ENCODE results near the gene CDC26.
"Not testable (repeated sequence)": the region's sequence is repeated elsewhere in the genome, so short reads cannot be mapped to it uniquely, and the experiment has no call there.

The CDC26 gene

DNA sequence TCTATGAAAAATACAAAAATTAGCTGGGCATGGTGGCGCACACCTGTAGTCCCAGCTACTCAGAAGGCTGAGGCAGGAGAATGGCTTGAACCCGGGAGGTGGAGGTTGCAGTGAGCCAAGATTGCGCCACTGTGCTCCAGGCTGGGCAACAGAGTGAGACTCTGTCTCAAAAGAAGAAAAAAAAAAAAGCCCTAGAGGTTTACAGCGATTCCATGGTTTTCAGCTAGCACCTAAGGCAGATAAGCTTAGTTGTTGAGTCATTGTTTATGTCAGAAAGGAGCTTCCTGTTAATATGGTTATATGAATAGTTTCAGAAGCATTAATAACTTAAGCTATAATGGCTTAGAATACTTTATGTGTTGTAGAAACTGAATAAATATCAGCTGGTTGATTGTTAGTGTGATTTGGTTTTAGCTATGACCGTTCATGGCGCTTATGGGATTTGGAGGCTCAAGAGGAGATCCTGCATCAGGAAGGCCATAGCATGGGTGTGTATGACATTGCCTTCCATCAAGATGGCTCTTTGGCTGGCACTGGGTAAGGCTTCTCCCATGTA, 14.8 kb upstream of the CDC26 start:
- no peak for DNase-seq

DNA sequence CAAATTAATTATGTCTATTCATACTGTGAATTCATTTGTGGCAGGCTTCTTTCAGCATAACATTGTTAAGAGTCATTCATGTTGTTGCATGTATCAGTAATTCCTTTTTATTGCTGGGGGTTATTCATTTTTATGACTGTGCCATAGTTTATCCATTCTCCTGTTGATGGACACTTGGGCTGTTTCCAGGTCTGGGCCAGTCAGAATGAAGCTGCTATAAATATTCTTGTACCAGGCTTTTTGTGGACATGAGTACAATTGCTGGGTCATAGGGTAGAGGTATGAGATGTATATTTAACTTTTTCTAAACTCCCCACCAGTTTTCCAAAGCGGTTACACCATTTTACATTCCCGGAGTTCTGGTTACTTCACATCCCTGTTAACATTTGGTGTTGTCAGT, 13.7 kb upstream of the CDC26 start:
- DNase-seq: no peak

DNA sequence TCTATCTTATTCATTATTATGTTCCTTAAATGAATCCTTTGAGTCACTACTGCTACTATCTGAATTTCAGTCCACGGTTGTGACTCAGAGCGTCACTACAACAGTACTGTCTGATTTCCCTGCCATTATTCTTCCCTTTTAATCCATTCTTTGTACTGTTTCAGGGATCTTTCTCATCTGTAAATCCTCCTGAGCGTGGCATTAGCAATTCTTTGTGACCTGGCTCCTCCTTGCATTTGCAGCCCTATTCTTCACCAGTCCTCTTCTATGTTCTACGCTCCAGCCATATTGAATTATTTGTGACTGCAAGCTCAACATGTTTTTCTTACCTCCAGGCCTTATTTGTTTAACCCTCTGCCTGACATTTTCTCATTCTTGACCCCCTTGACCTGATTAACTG, 6.0 kb upstream of the CDC26 start:
- DNase-seq: no peak

DNA sequence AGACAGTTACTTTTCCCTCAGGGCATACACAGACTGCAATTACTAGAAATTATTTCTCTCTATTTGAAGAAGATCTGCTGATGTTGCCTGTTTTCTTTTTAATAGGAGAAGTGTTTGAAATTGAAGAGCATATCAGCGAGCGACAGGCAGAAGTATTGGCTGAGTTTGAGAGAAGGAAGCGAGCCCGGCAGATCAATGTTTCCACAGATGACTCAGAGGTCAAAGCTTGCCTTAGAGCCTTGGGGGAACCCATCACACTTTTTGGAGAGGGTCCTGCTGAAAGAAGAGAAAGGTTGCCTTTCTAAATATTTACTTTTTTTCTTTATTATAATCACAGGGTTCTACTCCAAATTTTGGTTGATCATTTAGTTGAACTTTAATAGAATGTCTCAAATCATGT, 3.5 kb upstream of the CDC26 start:
- no peak for DNase-seq

DNA sequence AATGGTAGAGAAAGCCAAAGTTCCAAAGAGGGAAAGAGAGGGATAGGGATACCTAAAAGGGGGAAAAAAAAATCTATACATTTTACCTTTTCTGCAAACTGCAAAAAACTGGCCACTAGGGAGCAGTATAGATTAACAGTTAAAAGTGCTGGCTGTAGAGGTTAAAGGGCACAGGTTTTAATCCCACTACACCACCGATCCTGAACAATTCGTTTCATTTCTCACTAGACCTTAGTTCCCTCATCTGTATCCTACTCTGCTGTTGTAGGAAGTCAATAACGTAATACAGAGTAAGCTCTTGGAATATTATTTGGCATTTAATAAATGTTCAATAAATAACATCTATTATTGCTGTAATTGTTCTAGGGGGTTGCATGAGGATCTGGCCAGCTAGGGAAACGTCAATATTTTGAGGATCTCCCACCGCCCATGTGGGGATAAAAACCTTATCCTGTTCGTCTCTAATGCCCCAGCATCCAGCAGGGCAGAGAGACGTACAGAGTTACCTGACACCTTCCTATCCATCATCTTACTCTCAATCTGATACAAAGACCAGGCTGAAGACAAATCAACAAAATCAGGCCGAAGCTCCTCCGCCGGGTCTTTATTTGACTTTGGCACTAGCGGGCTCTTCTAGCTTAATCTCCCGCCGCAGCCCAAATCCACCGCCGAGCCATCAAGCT, 757 bp downstream of the CDC26 start:
- DNase-seq: peak; percentile 70

DNA sequence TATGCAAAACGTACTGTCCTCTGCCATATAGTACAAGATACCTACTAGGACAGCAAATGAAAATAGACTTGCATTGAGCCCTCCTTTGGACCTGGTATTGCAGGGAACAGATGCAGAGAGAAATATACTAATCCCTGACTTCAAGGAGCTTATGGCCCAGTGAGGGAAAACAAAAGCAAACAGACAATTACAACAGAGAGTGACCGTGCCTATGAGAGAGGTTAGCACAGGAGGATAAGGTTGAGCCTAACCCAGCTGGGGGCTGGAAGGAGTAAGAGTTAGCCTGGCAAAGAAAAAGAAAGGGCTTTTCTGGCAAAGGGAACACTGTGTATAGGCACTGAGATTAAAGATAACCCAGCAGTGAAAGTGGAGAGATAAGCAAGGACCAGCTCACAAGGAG, 5.5 kb downstream of the CDC26 start:
- no peak for DNase-seq

DNA sequence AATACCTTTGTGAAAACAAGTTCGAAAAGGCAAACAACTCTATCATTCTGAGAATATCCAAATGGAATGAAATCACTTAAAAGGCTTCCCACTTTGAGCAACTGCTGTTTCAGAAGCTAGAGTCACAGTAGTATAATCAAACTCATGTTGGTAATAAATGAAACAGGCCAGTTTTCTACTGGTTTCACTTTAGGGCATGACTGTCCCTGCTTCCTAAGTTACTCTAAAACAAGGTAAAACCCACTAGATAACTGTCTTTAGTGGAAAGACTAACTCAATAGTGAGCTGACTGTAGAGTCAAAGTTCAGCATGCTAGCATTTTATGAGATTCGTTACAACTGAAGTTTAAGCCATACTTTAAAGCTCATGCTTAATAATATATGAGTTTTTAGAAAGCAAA, 6.0 kb downstream of the CDC26 start:
- no peak for DNase-seq

DNA sequence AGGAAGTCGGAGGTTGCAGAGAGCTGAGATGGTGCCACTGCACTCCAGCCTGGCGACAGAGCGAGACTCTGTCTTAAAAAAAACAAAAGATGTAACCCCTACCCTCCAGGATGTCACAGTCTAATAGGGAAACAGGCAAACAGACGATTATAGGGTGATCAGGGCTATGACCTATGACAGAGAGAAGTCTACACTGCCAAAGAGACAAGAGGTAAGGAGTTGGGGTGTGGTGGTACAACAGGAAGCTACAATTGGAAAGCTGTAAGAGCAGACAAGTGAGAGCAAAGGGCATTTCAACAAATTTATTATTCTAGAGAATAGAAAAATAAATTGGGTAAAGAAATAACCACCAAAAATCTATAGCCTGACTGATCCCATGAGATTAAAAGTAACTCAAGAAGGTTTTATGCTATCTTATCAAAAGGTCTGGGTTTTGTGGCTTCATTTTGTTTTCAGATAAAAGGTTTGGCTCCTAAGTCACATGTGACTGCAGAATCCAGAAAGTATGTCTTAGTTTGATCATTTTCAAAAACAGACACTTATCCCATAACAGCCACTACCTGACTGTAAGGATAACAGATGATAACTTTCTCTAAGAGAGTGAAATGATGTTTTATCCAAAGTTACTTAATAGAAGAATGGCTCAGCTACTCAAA, 7.3 kb downstream of the CDC26 start:
- no peak for DNase-seq

DNA sequence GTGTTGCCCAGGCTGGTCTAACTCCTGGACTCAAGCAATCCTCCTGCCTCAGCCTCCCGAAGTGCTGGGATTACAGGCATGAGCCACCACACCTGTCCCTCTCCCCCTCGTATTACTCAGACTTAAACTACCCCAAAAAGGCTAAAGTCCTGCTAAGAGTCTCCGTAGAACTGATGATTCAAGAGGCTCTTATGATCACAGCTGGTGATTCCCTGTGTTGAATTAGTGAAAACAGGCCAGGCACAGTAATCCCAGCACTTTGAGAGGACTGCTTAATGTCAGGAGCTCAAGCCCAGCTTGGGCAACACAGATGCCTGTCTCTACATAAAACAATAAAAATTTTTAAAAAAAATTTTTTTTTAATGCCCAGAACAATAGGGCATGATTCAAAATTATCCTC, 9.2 kb downstream of the CDC26 start:
- DNase-seq: no peak

DNA sequence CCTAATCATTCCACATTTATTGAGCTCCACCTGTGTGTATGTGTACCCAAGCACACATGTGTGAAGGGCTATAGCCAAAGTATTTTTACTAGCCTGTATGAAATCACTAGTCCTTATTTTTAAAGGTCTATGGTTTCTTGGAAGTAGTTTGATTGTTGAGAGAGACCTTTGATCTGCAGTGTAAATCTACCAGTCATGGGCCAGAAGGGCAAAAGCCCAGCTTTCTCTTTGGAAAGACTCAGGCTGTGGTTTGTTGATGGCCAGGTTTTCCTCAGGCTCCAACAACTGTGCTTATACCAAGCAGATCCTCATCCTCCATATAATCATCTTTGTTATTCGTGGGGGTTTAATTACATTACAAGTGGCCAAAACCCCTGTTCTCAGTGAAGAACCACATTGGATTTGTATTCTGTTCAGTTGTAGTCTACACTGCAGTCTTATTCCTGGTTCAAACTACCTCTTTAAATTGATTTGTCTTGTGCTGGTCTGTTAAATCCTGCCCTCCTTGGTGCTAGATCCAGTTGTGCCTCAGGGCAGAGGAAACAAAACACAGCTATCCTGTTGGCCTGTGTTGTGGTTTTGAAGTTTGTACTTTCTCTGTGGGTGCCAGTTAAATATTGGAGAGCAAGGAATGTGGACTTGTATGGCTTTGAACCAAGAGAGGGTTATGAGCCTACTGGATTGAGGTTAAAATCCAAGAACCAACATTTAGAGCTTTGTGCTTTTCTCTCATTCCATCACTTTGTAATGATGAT, 13.3 kb downstream of the CDC26 start:
- DNase-seq: no peak

DNA sequence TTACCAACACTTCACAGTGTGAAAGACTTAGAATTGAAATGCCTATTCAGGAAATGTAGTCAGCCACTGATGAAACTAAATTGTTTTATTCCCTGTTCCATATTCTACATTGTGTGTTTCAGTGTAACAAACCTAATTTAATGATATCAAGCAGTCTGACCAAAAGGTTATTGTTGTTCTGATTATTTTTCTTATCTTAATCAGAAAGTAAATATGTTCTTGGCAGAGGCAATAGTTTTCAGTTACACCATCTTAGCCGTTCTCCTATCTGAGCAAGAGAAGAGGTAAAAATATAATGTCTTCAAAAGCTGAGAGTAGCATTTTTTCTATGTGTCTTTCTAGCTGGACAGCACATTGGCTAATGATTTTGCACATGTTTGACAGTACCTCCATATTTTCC, 17.1 kb downstream of the CDC26 start:
- no peak for DNase-seq

DNA sequence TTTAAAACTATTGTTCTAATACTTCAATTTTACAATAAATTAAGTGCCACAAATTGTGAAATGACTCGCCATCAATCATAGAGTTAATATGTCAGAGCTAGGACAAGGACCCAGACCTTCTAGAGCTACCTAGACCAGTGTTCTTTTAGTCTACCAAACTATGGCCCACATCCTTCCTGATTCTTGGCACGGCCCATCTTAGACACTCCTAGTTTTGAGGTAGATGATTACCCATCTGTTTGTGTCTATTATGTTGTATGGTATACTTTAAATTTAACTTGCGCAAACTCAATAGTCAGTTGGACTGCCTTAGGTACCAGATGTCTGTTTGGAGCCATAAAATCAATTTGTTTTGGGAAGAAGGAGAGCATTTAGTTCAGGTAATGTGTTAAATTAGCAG, 17.5 kb downstream of the CDC26 start:
- no peak for DNase-seq

DNA sequence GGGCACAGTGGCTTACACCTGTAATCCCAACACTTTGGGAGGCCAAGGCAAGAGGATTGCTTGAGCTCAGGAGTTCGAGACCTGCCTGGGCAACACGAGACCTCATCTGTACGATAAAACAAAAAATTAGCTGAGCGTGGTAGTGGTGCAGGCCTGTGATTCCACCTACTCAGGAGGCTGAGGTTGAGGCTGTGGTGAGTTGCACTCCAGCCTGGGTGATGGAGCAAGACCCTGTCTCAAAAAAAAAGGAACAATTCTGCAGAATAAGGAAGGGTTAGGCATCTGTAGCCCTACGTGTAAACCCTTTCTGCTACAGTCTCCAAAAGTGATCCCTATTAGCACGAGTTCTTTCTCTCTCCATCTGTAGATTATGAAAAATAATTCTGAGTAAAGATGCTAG, 19.9 kb downstream of the CDC26 start:
- no peak for DNase-seq

DNA sequence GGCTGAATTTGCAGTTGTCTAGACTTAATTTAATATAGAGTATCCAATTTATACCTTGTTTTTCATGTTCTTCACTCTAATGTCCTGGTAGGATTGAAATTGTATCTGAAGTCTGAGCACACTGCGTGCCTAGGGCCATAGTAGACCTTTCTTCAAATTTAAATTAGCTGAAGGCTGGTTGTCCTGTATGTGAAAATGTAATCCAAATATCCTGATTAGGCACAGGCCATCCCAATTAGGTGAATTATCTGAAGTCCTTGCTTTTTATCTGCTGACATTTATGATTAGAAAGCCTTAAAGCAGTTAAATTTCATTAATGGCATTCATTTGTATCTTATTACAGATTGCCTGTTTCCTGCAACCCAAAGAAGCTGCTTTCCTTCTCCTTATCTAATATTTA, 20.4 kb downstream of the CDC26 start:
- DNase-seq: no peak

DNA sequence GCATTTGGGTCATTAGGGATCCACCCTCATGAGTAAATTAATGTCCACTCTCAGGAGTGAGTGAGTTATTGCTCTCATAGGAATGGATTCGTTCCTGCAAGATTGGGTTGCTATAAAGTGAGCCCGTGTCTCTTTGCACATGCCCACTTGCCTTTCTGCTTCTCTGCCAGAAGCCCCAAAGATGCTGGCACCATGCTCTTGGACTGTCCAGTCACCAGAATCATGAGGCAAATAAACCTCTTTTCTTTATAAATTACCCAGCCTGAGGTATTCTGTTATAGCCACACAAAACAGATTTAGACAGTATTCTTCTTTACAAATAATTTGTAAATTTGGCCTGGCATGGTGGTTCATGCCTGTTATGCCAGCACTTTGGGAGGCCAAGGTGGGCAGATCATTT, 24.6 kb downstream of the CDC26 start:
- no peak for DNase-seq

DNA sequence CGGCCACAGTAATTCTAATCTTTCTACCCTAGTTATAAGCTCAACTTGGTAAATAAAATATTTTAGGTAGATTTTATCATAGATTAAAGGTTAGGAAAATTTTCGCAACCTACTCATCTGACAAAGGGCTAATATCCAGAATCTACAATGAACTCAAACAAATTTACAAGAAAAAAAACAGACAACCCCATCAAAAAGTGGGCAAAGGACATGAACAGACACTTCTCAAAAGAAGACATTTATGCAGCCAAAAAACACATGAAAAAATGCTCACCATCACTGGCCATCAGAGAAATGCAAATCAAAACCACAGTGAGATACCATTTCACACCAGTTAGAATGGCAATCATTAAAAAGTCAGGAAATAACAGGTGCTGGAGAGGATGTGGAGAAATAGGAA, 25.7 kb downstream of the CDC26 start:
- not testable (repeated sequence) for DNase-seq

DNA sequence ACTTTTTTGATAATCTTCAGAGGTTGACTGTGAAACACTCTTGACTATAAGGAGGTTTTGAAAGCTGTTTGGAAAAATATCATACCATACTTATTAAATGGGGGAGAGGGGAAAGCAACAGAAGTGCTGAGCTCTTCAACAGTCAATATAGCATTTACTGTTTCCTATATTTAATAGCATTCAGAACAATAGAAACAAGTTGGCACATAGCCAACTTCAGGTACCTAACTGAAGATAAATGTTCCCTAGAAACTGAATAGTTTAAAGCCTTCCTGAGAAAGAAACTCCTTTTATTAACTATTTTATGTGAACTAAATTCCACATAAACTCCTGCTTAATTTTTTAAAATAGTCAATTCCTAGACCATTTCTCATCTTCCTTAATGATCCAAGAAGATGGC, 27.7 kb downstream of the CDC26 start:
- no peak for DNase-seq

DNA sequence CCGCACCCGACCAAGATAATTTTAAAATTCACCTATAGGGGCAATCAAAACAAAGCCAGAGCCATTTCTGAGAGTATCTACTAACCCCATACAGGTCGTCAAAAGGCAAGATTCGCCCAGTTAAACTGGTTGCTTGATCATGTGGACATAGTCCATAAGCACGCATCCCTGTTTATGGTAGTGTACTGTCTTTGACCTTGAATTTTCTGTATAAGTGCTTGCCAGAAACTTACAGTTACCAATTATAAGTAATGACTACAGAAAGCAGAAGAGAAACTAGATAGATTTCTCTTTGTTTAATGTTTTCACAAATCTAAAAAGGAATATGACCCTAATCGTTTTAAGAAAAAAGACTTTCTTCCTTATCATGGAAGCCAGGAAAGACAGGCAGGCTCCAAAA, 28.4 kb downstream of the CDC26 start:
- no peak for DNase-seq

DNA sequence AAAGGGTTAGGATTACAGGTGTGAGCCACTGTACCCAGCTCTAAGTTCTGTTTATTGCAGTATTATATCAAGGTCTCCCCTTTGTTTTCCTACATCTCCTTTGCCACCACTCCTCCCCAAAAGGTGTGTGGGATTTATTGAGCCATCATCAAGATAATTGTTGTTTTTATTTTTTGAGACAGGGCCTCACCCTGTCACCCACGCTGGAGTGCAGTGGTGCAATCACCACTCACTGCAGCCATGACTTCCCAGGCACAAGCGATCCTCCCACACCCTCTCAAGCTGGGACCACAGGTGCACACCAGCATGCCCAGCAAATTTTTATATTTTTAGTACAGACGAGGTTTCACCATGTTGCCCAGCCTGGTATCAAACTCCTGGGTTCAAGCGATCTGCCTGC, 29.5 kb downstream of the CDC26 start:
- DNase-seq: no peak

DNA sequence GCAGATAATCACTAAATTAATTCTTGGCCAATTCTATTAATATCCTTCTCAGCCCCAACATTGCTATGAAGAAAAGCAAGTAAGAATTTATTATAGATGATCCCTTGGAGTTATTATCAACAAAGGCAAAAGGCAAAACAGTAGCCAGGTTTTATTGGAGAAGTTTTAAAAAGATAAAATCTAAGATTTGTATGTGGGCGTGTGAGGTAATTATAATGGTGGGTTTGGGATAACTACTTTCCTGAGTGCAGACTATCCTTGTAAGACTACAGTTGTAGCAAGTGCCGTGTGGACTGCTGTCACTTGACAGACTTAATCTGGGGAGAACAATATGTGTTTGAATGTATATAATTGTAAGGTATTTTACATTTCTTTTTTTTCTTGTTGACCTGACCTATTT, 30.8 kb downstream of the CDC26 start:
- no peak for DNase-seq

DNA sequence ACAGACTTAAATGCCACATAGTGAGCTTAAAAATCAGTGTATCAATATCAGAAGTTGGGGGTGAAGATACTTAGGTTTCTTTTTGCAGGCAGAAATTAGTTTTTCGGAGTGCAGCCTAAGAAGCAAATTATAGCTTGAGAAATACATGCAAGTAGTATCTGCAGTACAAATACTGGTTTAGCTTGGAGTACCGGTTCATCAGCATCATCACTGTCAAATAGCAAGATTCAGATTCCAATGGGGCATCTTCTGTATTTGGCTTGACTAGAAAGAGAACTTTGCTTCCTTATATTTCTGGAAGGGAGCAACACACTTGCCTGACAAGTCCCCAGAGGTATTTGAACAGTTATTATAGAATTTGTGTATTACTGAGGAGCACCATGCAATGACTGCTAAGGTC, 34.2 kb downstream of the CDC26 start:
- no peak for DNase-seq

DNA sequence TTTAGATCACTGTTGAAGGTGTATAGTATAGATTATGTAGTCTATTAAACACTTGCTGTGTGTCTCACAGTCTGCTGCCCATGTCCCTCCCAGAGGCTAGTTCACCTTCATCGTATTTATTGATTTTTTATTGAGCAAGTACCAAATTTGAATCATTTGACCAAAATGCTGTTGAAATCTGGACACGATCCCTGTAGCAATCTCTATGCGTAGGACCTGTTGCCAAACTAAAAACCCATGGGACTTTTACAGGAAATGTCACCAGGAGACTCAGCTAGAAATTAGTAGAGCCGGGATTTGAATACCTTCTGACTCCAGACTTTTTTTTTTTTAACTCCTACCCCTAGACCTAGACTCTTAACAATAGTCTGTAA, 36.5 kb downstream of the CDC26 start:
- DNase-seq: no peak

DNA sequence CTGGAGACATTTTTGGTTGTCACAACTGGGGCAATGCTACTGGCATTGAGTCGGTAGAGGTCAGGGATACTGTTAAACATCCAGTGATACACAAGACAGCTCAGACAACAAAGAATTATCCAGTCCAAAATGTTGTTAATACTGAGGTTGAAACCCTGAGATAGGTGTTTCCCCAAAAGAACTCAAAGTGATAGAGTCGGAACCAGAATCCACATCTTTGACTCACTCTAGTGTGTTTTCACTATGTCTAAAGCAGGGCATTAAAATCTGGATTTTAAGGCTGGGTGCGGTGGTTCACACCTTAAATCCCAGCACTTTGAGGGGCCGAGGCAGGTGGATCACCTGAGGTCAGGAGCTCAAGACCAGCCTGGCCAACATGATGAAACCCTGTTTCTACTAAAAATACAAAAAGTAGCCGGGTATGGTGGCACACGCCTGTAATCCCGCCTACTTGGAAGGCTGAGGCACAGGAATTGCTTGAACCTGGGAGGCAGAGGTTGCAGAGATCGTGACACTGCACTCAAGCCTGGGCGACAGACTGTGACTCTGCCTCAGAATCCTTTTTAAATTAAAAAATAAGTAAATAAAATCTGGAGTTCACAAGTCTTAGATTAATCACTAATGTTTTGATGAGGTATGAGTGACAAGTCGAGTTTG, 37.0 kb downstream of the CDC26 start:
- no peak for DNase-seq

DNA sequence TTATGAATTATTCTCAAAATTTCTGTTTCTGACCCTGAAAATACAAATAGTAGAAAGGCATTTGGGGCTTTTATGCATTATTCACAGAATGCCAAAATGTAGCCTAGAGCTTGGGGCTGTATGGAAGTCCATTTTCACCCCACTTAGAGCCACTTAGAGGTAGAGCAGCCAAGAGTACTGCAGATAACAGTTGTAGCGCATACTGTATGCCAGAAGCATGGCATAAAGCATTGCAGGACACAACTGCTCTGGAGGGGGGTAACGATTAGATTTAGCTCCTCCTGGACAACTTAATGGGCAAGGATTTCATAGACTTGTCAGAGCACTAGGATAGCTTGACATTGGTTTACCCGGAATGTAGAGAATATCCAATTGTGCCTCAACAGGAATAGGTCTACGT, 38.3 kb downstream of the CDC26 start:
- DNase-seq: no peak

All from DMS79 treated with DMSO at 0.1 percent for 48 hours (cell line).